LNCaP clone FGC (cell line): Measurements from ENCODE around the gene XYLB.

ENCODE experiments used
- DNase-seq: peaks from one replicate; pipeline ENCODE4 v3.0.0-alpha.2; 2011; ENCODE audit warnings: low read depth
- H3K4me3 ChIP-seq: 2 replicates; pipeline ENCODE4 v1.5.1; 2011; ENCODE audit warnings: mild to moderate bottlenecking, low read depth, low read length, control low read depth
- CTCF ChIP-seq: IDR thresholded peaks from 2 replicates; pipeline ENCODE4 v1.5.1; 2012; ENCODE audit warnings: mild to moderate bottlenecking; ENCODE audit not compliant: control insufficient read depth, insufficient read depth; ENCODE audit errors: extremely low read depth

The XYLB gene

GRCh38 chr3:38337703-38338102 lies 8.9 kb upstream of the XYLB start:
- TF ChIP-seq CTCF, result no peak
- DNase-seq, result no peak
- no peak overlapping the region for H3K4me3 ChIP-seq

- TF ChIP-seq CTCF, result 0 out of 2 replicates have a peak, but pooled peaks have one; percentile 19
- no peak for DNase-seq
- H3K4me3 ChIP-seq, result no peak overlapping the region
These were observed 2.6 kb upstream of the XYLB start for GRCh38 chr3:38343797-38344594.

- no peak for DNase-seq
- H3K4me3 ChIP-seq, result peak overlapping the region; percentile 82
- no peak for TF ChIP-seq CTCF
These were observed 552 bp upstream of the XYLB start for GRCh38 chr3:38345879-38346586.

GRCh38 chr3:38347421-38348200 lies 1.0 kb downstream of the XYLB start:
- H3K4me3 ChIP-seq, result peak overlapping the region; percentile 82
- no peak for TF ChIP-seq CTCF
- DNase-seq, result no peak

GRCh38 chr3:38348903-38349302 lies 2.3 kb downstream of the XYLB start:
- no peak for TF ChIP-seq CTCF
- no peak for DNase-seq
- H3K4me3 ChIP-seq, result no peak overlapping the region

- no peak for DNase-seq
- no peak overlapping the region for H3K4me3 ChIP-seq
- no peak for TF ChIP-seq CTCF
These were observed 3.2 kb downstream of the XYLB start for GRCh38 chr3:38349684-38350359.
